GM23338 (cell line): ENCODE measurements around the gene UGT1A3.

Source experiments
- CREB1 ChIP-seq: fragments of 250-450 bp; sonication (Bioruptor Pico); IDR thresholded peaks from 2 replicates; pipeline ENCODE4 v1.5.0; 2020; ENCODE audit warnings: low read depth, mild to moderate bottlenecking, moderate library complexity
- ETS1 ChIP-seq: IDR thresholded peaks from 2 replicates; pipeline ENCODE4 v1.6.1; 2016; ENCODE audit warnings: antibody characterized with exemption
- EZH2 ChIP-seq: fragments of 200-600 bp; sonication (generic); IDR thresholded peaks from one replicate; pipeline ENCODE4 v1.8.0; 2017; ENCODE audit warnings: antibody characterized with exemption, mild to moderate bottlenecking, low read depth; ENCODE audit not compliant: unreplicated experiment
- EZH2phosphoT487 ChIP-seq: fragments of 200-600 bp; sonication (generic); IDR thresholded peaks from one replicate; pipeline ENCODE4 v1.8.1; 2018; ENCODE audit warnings: antibody characterized with exemption; ENCODE audit not compliant: unreplicated experiment
- JUNB ChIP-seq: IDR thresholded peaks from one replicate; pipeline ENCODE4 v1.6.1; 2016; ENCODE audit warnings: antibody characterized with exemption; ENCODE audit not compliant: unreplicated experiment
- POLR2AphosphoS5 ChIP-seq: IDR thresholded peaks from 2 replicates; pipeline ENCODE4 v1.6.1; 2016; ENCODE audit warnings: antibody characterized with exemption, low read depth
- STAT1 ChIP-seq: IDR thresholded peaks from one replicate; pipeline ENCODE4 v1.6.1; 2016; ENCODE audit warnings: antibody characterized with exemption; ENCODE audit not compliant: unreplicated experiment
- TF ChIP-seq, protein P1 (sequence below), 2 experiments: fragments of 200-600 bp in 1 of 2; sonication (generic) in 1 of 2; conservative IDR thresholded peaks; 2 replicates each; pipeline versions ENCODE4 v1.5.1 to v1.6.1; 2016 to 2017; ENCODE audit warnings: antibody characterized with exemption in 2 of 2, low read depth in 2 of 2, mild to moderate bottlenecking in 2 of 2, moderate library complexity in 1 of 2
- TF ChIP-seq, protein P2 (sequence below): IDR thresholded peaks from one replicate; pipeline ENCODE4 v1.6.1; 2018; ENCODE audit warnings: antibody characterized with exemption; ENCODE audit not compliant: unreplicated experiment

DNA sequence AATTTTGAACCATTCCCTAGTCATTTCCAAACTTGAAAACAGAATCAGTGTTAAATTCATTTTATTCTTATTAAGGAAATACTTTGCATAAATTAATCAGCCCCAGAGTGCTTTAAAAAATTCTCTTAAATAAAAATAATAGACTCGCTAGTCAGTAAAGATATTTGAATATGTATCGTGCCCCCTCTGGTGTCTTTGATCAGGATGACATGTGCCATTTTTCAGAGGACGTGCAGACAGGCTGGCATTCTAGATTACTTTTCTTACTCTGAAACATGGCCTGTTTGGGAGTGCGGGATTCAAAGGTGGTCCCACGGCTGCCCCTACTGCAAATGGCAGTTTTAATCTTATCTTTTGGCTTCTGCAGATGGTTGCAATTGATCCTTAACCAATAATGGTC lies 43.7 kb downstream of the UGT1A3 start:
- TF ChIP-seq, protein P1, sequence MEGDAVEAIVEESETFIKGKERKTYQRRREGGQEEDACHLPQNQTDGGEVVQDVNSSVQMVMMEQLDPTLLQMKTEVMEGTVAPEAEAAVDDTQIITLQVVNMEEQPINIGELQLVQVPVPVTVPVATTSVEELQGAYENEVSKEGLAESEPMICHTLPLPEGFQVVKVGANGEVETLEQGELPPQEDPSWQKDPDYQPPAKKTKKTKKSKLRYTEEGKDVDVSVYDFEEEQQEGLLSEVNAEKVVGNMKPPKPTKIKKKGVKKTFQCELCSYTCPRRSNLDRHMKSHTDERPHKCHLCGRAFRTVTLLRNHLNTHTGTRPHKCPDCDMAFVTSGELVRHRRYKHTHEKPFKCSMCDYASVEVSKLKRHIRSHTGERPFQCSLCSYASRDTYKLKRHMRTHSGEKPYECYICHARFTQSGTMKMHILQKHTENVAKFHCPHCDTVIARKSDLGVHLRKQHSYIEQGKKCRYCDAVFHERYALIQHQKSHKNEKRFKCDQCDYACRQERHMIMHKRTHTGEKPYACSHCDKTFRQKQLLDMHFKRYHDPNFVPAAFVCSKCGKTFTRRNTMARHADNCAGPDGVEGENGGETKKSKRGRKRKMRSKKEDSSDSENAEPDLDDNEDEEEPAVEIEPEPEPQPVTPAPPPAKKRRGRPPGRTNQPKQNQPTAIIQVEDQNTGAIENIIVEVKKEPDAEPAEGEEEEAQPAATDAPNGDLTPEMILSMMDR (conservative IDR thresholded peaks at IDR 0.05; ENCODE audit: low read depth in 2 of 2) = no peak
- TF ChIP-seq EZH2 (no peak), JUNB (no peak), EZH2phosphoT487 (no peak), POLR2AphosphoS5 (no peak), STAT1 (no peak), CREB1 (CRISPR knock-in tag) (no peak), ETS1 (no peak)
- TF ChIP-seq, protein P2, sequence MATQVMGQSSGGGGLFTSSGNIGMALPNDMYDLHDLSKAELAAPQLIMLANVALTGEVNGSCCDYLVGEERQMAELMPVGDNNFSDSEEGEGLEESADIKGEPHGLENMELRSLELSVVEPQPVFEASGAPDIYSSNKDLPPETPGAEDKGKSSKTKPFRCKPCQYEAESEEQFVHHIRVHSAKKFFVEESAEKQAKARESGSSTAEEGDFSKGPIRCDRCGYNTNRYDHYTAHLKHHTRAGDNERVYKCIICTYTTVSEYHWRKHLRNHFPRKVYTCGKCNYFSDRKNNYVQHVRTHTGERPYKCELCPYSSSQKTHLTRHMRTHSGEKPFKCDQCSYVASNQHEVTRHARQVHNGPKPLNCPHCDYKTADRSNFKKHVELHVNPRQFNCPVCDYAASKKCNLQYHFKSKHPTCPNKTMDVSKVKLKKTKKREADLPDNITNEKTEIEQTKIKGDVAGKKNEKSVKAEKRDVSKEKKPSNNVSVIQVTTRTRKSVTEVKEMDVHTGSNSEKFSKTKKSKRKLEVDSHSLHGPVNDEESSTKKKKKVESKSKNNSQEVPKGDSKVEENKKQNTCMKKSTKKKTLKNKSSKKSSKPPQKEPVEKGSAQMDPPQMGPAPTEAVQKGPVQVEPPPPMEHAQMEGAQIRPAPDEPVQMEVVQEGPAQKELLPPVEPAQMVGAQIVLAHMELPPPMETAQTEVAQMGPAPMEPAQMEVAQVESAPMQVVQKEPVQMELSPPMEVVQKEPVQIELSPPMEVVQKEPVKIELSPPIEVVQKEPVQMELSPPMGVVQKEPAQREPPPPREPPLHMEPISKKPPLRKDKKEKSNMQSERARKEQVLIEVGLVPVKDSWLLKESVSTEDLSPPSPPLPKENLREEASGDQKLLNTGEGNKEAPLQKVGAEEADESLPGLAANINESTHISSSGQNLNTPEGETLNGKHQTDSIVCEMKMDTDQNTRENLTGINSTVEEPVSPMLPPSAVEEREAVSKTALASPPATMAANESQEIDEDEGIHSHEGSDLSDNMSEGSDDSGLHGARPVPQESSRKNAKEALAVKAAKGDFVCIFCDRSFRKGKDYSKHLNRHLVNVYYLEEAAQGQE = no peak
